HCT116 (cell line): Measurements from ENCODE around the gene CCDC87. TPM values are rescaled to one million over a fixed set of nuclear protein-coding genes. Genes with fewer than 3 reads are reported as not detected.

Experiments
- ATAC-seq: fragments of 200-7000 bp; cut with Tn5 transposase; 2 replicates; pipeline ENCODE4 v1.9.1; 2020; ENCODE audit warnings: mild to moderate bottlenecking, moderate library complexity
- BruUV-seq: library from RNA; stranded (reverse); fragments of 400-500 nt; replicated peaks from 2 replicates; lab custom pipeline; 2021; lab: Mats Ljungman, UMichigan
- CTCF ChIA-PET: fragments of 300-600 bp; sonication (Branson Sonifier 250); formaldehyde crosslinking; loops from one replicate; lab custom pipeline; 2021; ENCODE audit warnings: antibody characterized with exemption; lab: Charles Lee
- POLR2A ChIA-PET: fragments of 300-600, 350-600 bp; sonication (Branson Sonifier 250); formaldehyde crosslinking; loops from one replicate; lab custom pipeline; 2021; ENCODE audit warnings: antibody characterized with exemption; lab: Charles Lee
- RAD21 ChIA-PET, 2 experiments: fragments of 300-600 bp; sonication (Branson Sonifier 250); formaldehyde crosslinking; loops; one replicate each; lab custom pipeline; 2023; ENCODE audit warnings: low total read pairs in 2 of 2; ENCODE audit not compliant: uncharacterized antibody in 2 of 2, unreplicated experiment in 2 of 2, low non-redundant PET in 1 of 2; lab: Charles Lee
- DNase-seq: peaks from one replicate; pipeline ENCODE4 v3.0.0-alpha.2; 2010; ENCODE audit warnings: low read depth, low spot score
- H2AFZ ChIP-seq: fragments of 200-600 bp; shearing (Covaris generic), sonication (generic); 2 replicates; pipeline ENCODE4 v1.6.1; 2017; ENCODE audit warnings: low read depth, mixed run types, mixed read lengths, antibody characterized with exemption, low read length; ENCODE audit not compliant: poor library complexity, severe bottlenecking
- H3K27ac ChIP-seq: 2 replicates; pipeline ENCODE4 v1.5.1; 2012; ENCODE audit warnings: low read depth, low read length
- H3K27me3 ChIP-seq: fragments of 200-600 bp; sonication (generic); 2 replicates; pipeline ENCODE4 v1.6.1; 2016; ENCODE audit warnings: mixed run types, low read length, mixed read lengths; ENCODE audit not compliant: insufficient read depth
- H3K36me3 ChIP-seq, 2 experiments: fragments of 200-500 bp in 1 of 2; fragments of 200-600 bp in 1 of 2; sonication (Bioruptor generic) in 1 of 2; sonication (generic) in 1 of 2; 2 replicates each; pipeline versions ENCODE4 v1.5.1 to v1.6.1; 2014 to 2016; ENCODE audit warnings: low read length in 2 of 2, inconsistent platforms in 1 of 2, mixed read lengths in 1 of 2, mixed run types in 1 of 2; ENCODE audit not compliant: insufficient read depth in 2 of 2, control insufficient read depth in 1 of 2
- H3K4me1 ChIP-seq, 2 experiments: fragments of 200-600 bp in 1 of 2; sonication (generic) in 1 of 2; 2 replicates each; pipeline versions ENCODE4 v1.5.1 to v1.6.1; 2012 to 2017; ENCODE audit warnings: low read length in 2 of 2, inconsistent platforms in 1 of 2, mild to moderate bottlenecking in 1 of 2, mixed read lengths in 1 of 2, mixed run types in 1 of 2, moderate library complexity in 1 of 2; ENCODE audit not compliant: insufficient read depth in 2 of 2, control insufficient read depth in 1 of 2
- H3K4me2 ChIP-seq: fragments of 200-600 bp; sonication (generic); 2 replicates; pipeline ENCODE4 v1.6.1; 2017; ENCODE audit warnings: mixed run types, low read length, mixed read lengths
- H3K4me3 ChIP-seq, 2 experiments: fragments of 200-600 bp in 1 of 2; sonication (generic) in 1 of 2; replicated peaks in 1 of 2; 2 replicates each; pipeline ENCODE4 v1.5.1; 2011 to 2016; ENCODE audit warnings: low read length in 2 of 2, control low read depth in 1 of 2, low read depth in 1 of 2, mild to moderate bottlenecking in 1 of 2, mixed read lengths in 1 of 2, mixed run types in 1 of 2
- H3K79me2 ChIP-seq: fragments of 200-600 bp; sonication (generic); 2 replicates; pipeline ENCODE4 v1.6.1; 2017; ENCODE audit warnings: mild to moderate bottlenecking, mixed run types, low read length, moderate library complexity, mixed read lengths; ENCODE audit not compliant: insufficient read depth
- H3K9ac ChIP-seq: fragments of 200-600 bp; sonication (generic); 2 replicates; pipeline ENCODE4 v1.6.1; 2016; ENCODE audit warnings: low read length, mixed read lengths
- H3K9me2 ChIP-seq: fragments of 200-600 bp; sonication (generic), shearing (Covaris generic); 2 replicates; pipeline ENCODE4 v1.6.1; 2017; ENCODE audit warnings: mixed run types, mild to moderate bottlenecking, moderate library complexity; ENCODE audit not compliant: insufficient read depth
- H3K9me3 ChIP-seq, 2 experiments: fragments of 200-500 bp in 1 of 2; fragments of 200-600 bp in 1 of 2; sonication (Bioruptor generic) in 1 of 2; sonication (generic) in 1 of 2; 2 replicates each; pipeline ENCODE4 v1.6.1; 2014 to 2017; ENCODE audit warnings: low read length in 2 of 2, mixed read lengths in 2 of 2, inconsistent platforms in 1 of 2, low read depth in 1 of 2, mild to moderate bottlenecking in 1 of 2, mixed run types in 1 of 2, moderate library complexity in 1 of 2; ENCODE audit not compliant: control insufficient read depth in 1 of 2, insufficient read depth in 1 of 2
- H4K20me1 ChIP-seq: fragments of 200-600 bp; sonication (generic), shearing (Covaris generic); 2 replicates; pipeline ENCODE4 v1.6.1; 2017; ENCODE audit warnings: mixed run types, mild to moderate bottlenecking, moderate library complexity; ENCODE audit not compliant: insufficient read depth
- EGR1 ChIP-seq: IDR thresholded peaks from 2 replicates; pipeline ENCODE4 v1.6.1; 2012; ENCODE audit warnings: low read depth
- EZH2 ChIP-seq: fragments of 200-600 bp; sonication (generic); IDR thresholded peaks from 2 replicates; pipeline ENCODE4 v1.6.1; 2017; ENCODE audit warnings: antibody characterized with exemption, mixed run types
- JUND ChIP-seq: IDR thresholded peaks from 2 replicates; pipeline ENCODE4 v1.6.1; 2012
- POLR2A ChIP-seq: IDR thresholded peaks from 2 replicates; pipeline ENCODE4 v1.7.0; 2011; ENCODE audit warnings: borderline replicate concordance; ENCODE audit not compliant: insufficient read depth, insufficient read length; ENCODE audit errors: extremely low read depth
- POLR2AphosphoS5 ChIP-seq: IDR thresholded peaks from 2 replicates; pipeline ENCODE4 v1.6.1; 2011; ENCODE audit warnings: mild to moderate bottlenecking, low read depth, low read length, moderate library complexity
- RAD21 ChIP-seq: IDR thresholded peaks from 2 replicates; pipeline ENCODE4 v1.6.1; 2012; ENCODE audit warnings: low read depth, mild to moderate bottlenecking
- SP1 ChIP-seq: IDR thresholded peaks from 2 replicates; pipeline ENCODE4 v1.6.1; 2012; ENCODE audit warnings: low read depth
- SRF ChIP-seq: IDR thresholded peaks from 2 replicates; pipeline ENCODE4 v1.6.1; 2012; ENCODE audit warnings: low read depth
- TCF7L2 ChIP-seq: IDR thresholded peaks from 2 replicates; pipeline ENCODE4 v1.7.0; 2011; ENCODE audit warnings: borderline replicate concordance, inconsistent platforms; ENCODE audit not compliant: insufficient read depth, insufficient read length; ENCODE audit errors: extremely low read depth
- ZFX ChIP-seq: fragments of 450-650 bp; IDR thresholded peaks from 2 replicates; pipeline ENCODE4 v1.6.1; 2017
- intact Hi-C: fragments of 100-400 bp; cut with micrococcal nuclease; formaldehyde crosslinking; loops from 2 replicates; pipeline ENCODE4 v1.10.0; 2022
- total RNA-seq: library from RNA; stranded (reverse); gene quantifications from one replicate; pipeline ENCODE4 v1.2.1, GENCODE V29; 2021; ENCODE audit not compliant: unreplicated experiment
- TF ChIP-seq, protein P1 (sequence below): IDR thresholded peaks from 2 replicates; pipeline ENCODE4 v1.6.1; 2011; ENCODE audit warnings: mild to moderate bottlenecking, low read length, moderate library complexity; ENCODE audit not compliant: insufficient replicate concordance; ENCODE audit errors: extremely low read depth
- TF ChIP-seq, protein P2 (sequence below): IDR thresholded peaks from 2 replicates; pipeline ENCODE4 v1.6.1; 2012; ENCODE audit warnings: low read depth

Gene CCDC87
- total RNA-seq, 1 experiment from 2014 or later: 0.39 TPM

DNA sequence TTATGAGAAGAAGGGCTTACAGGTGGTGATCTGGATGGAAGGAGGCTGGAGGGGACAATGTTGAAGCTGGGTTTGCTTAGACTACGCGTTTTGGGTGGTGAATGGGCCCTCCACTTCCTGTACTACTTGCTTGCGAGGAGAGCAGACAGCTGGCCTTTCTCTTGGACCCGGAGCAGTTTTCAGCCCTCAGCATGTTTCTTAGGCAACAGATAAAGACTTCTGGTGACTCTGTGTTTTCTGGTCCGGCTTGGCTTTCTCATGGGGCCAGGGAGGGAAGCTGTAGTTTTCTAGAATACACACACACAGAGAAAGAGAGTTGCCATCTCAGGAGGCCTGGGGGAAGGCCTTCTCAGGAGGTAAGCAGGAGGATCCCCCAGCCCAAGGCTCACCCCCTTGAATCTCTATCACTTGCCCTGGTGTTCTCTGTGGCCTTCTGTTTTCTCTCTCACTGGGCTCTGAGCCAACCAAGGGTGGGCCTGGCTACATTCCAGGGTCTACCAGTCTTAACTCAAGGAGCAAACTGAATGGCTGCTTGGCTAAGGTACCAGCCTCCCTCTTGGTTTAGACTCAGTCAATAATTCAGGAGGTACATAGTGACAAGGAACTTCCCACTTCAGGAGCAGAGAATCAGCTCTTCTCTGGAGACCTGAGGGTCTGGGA is 2.5 kb upstream of the CCDC87 start:
- Histone ChIP-seq H3K4me2 (no peak overlapping the region), H3K36me3 (peaks cover 2 to 4% of the 10 kb centered on the region in 2 experiments; a peak in 1 of 4 replicates), H3K4me3 (no peak overlapping the region), H3K27me3 (no peaks in the 10 kb centered on the region), H4K20me1 (no peaks in the 10 kb centered on the region), H2AFZ (no peak overlapping the region), H3K4me1 (peaks cover 4 to 20% of the 10 kb centered on the region in 2 experiments), H3K9ac (no peak overlapping the region), H3K27ac (no peak overlapping the region), H3K9me3 (peaks cover 0 to 2% of the 10 kb centered on the region in 2 experiments; a peak in 1 of 4 replicates), H3K79me2 (peaks cover 12% of the 10 kb centered on the region; the same call in 1 of the 2 replicates), H3K9me2 (no peaks in the 10 kb centered on the region)
- ChIA-PET CTCF (no interaction called here), POLR2A (no interaction called here), RAD21 (no interaction called here)
- BruUV-seq: no TSS peak
- ATAC-seq (no peak), DNase-seq (no peak)
- TF ChIP-seq EGR1: no peak
- TF ChIP-seq SP1: no peak
- TF ChIP-seq, protein P1, sequence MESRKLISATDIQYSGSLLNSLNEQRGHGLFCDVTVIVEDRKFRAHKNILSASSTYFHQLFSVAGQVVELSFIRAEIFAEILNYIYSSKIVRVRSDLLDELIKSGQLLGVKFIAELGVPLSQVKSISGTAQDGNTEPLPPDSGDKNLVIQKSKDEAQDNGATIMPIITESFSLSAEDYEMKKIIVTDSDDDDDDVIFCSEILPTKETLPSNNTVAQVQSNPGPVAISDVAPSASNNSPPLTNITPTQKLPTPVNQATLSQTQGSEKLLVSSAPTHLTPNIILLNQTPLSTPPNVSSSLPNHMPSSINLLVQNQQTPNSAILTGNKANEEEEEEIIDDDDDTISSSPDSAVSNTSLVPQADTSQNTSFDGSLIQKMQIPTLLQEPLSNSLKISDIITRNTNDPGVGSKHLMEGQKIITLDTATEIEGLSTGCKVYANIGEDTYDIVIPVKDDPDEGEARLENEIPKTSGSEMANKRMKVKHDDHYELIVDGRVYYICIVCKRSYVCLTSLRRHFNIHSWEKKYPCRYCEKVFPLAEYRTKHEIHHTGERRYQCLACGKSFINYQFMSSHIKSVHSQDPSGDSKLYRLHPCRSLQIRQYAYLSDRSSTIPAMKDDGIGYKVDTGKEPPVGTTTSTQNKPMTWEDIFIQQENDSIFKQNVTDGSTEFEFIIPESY: no peak
- TF ChIP-seq EZH2: no peak
- TF ChIP-seq, protein P2, sequence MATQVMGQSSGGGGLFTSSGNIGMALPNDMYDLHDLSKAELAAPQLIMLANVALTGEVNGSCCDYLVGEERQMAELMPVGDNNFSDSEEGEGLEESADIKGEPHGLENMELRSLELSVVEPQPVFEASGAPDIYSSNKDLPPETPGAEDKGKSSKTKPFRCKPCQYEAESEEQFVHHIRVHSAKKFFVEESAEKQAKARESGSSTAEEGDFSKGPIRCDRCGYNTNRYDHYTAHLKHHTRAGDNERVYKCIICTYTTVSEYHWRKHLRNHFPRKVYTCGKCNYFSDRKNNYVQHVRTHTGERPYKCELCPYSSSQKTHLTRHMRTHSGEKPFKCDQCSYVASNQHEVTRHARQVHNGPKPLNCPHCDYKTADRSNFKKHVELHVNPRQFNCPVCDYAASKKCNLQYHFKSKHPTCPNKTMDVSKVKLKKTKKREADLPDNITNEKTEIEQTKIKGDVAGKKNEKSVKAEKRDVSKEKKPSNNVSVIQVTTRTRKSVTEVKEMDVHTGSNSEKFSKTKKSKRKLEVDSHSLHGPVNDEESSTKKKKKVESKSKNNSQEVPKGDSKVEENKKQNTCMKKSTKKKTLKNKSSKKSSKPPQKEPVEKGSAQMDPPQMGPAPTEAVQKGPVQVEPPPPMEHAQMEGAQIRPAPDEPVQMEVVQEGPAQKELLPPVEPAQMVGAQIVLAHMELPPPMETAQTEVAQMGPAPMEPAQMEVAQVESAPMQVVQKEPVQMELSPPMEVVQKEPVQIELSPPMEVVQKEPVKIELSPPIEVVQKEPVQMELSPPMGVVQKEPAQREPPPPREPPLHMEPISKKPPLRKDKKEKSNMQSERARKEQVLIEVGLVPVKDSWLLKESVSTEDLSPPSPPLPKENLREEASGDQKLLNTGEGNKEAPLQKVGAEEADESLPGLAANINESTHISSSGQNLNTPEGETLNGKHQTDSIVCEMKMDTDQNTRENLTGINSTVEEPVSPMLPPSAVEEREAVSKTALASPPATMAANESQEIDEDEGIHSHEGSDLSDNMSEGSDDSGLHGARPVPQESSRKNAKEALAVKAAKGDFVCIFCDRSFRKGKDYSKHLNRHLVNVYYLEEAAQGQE: no peak
- no peak for TF ChIP-seq SRF
- TF ChIP-seq POLR2AphosphoS5: no peak
- no peak for TF ChIP-seq POLR2A
- TF ChIP-seq JUND: no peak
- TF ChIP-seq ZFX: no peak
- TF ChIP-seq TCF7L2: no peak
- TF ChIP-seq RAD21: no peak
- intact Hi-C loops: no loop called here
